Measurements from ENCODE around the gene ARL8B. TPM values are rescaled to one million over a fixed set of nuclear protein-coding genes. Genes with fewer than 3 reads are reported as not detected.

The ARL8B gene
- polyA plus RNA-seq, 3 donors = 46.6 to 121 (median 101) TPM

DNA sequence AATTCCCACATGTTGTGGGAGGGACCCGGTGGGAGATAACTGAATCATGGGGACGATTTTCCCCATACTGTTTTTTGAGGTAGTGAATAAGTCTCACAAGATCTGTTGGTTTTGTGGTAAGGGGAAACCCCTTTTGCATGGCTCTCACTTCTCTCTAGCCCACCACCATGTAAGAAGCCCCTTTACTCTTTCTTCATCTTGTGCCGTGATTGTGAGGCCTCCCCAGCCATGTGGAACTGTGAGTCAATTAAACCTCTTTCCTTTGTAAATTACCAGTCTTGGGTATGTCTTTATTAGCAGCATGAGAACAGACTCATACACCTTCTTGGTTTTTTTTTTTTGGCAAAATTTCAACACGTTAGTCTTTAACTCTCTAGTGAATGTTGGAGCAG is 18.1 kb downstream of the ARL8B start:
- intact Hi-C loops (cut with micrococcal nuclease) = loop anchor here in 1 of 2 donors (5.0 kb wide), 1 partner anchor 47 kb away; the partner anchor contains the start of gene EDEM1
- peak overlapping the region in 1 of 3 experiments; percentile 22 for H3K4me3 ChIP-seq (replicated peaks in 1 of 3; ENCODE audit: low read depth in 2 of 3, low read length in 3 of 3)
- H3K4me2 ChIP-seq (replicated peaks; ENCODE audit: extremely low read depth, low read length, poor library complexity, severe bottlenecking) = peak overlapping the region; percentile 54
- H3K9ac ChIP-seq (ENCODE audit: insufficient read depth, low read length, poor library complexity, severe bottlenecking) = peak overlapping the region; percentile 48
- Mint-ChIP-seq H3K4me1 (peaks cover 78% of the 10 kb centered on the region), H3K36me3 (peaks cover 16 to 31% of the 10 kb centered on the region in 2 donors), H3K9me3 (no peaks in the 10 kb centered on the region), H3K4me3 (peak overlapping the region; percentile 54 to 80), H3K27ac (peak overlapping the region; percentile 96 to 98 (median 98)), H3K27me3 (ENCODE audit: low read depth in 3 of 3) (no peaks in the 10 kb centered on the region)
- DNase-seq = peak; percentile 80 to 97 (median 80)
- H3K27ac ChIP-seq (ENCODE audit: low read depth in 1 of 2, low read length in 2 of 2) = peak overlapping the region; percentile 87 to 94
- no peaks in the 10 kb centered on the region for H3K9me3 ChIP-seq (replicated peaks in 1 of 2; ENCODE audit: control insufficient read depth in 1 of 2, insufficient read depth in 1 of 2, low read length in 2 of 2)
- peaks cover 86 to 87% of the 10 kb centered on the region in 2 donors for H3K4me1 ChIP-seq (ENCODE audit: control insufficient read depth in 1 of 2, insufficient read depth in 2 of 2, low read length in 2 of 2)
- peaks cover 100% of the 10 kb centered on the region for H3K79me2 ChIP-seq (ENCODE audit: insufficient read depth, low read length)
- H3K36me3 ChIP-seq (replicated peaks in 1 of 2; ENCODE audit: control insufficient read depth in 1 of 2, insufficient read depth in 2 of 2, low read length in 2 of 2) = peaks cover 0 to 11% of the 10 kb centered on the region in 2 donors
- no peak overlapping the region for H2AFZ ChIP-seq (ENCODE audit: insufficient read depth, low read depth, low read length, poor library complexity, severe bottlenecking)
- no peak for TF ChIP-seq CTCF (IDR thresholded peaks at IDR 0.05)
- WGBS (ENCODE audit: insufficient coverage) = 0% methylated on average over 1 of the region's 4 CpGs
- H3K27me3 ChIP-seq (ENCODE audit: control insufficient read depth in 2 of 2, insufficient read depth in 2 of 2, low read length in 2 of 2) = no peaks in the 10 kb centered on the region
- peaks cover 96% of the 10 kb centered on the region for H4K20me1 ChIP-seq (ENCODE audit: insufficient read depth, low read length)

DNA sequence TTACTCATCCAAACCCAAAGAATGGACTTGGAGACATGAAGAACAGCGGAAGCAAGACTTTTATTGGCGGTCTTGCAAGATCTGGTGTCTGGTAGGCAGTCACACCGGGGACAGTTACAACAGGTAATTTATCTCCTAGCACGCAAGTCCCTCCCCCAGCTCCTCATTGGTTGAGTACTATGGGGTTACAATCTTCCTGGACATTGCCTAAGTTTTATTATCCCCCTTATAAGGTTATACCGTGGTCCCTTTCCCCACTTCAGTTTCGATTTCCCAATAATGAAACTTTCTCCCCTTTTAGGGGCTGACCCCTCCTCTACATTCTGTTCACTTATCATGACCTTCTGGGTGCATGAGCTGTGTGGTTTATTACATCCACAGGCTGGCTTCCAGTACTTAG is 18.7 kb downstream of the ARL8B start:
- Mint-ChIP-seq H3K9me3 (no peaks in the 10 kb centered on the region), H3K27ac (peak overlapping the region; percentile 96 to 98 (median 98)), H3K4me1 (peaks cover 84% of the 10 kb centered on the region)

More for the DNA sequence above, 18.7 kb downstream of the ARL8B start:
- peaks cover 89 to 93% of the 10 kb centered on the region in 2 donors for H3K4me1 ChIP-seq (ENCODE audit: control insufficient read depth in 1 of 2, insufficient read depth in 2 of 2, low read length in 2 of 2)
- intact Hi-C loops (cut with micrococcal nuclease) = loop anchor here in 1 of 2 donors (5.0 kb wide), 1 partner anchor 46 kb away; the partner anchor contains the start of gene EDEM1
- peaks cover 100% of the 10 kb centered on the region for H4K20me1 ChIP-seq (ENCODE audit: insufficient read depth, low read length)
- no peak for TF ChIP-seq CTCF (IDR thresholded peaks at IDR 0.05)
- H3K9me3 ChIP-seq (replicated peaks in 1 of 2; ENCODE audit: control insufficient read depth in 1 of 2, insufficient read depth in 1 of 2, low read length in 2 of 2) = no peaks in the 10 kb centered on the region
- peak overlapping the region; percentile 48 for H3K9ac ChIP-seq (ENCODE audit: insufficient read depth, low read length, poor library complexity, severe bottlenecking)
- WGBS (ENCODE audit: insufficient coverage) = no CpG with 5 or more reads among the region's 6 CpGs
- H3K27ac ChIP-seq (ENCODE audit: low read depth in 1 of 2, low read length in 2 of 2) = peak overlapping the region; percentile 87 to 94
- peaks cover 0 to 11% of the 10 kb centered on the region in 2 donors for H3K36me3 ChIP-seq (replicated peaks in 1 of 2; ENCODE audit: control insufficient read depth in 1 of 2, insufficient read depth in 2 of 2, low read length in 2 of 2)
- Mint-ChIP-seq H3K4me3 (no peak overlapping the region), H3K27me3 (ENCODE audit: low read depth in 3 of 3) (no peaks in the 10 kb centered on the region), H3K36me3 (peaks cover 16 to 36% of the 10 kb centered on the region in 2 donors)
- DNase-seq = peak in 1 of 3 donors; percentile 41
- H2AFZ ChIP-seq (ENCODE audit: insufficient read depth, low read depth, low read length, poor library complexity, severe bottlenecking) = no peak overlapping the region
- no peaks in the 10 kb centered on the region for H3K27me3 ChIP-seq (ENCODE audit: control insufficient read depth in 2 of 2, insufficient read depth in 2 of 2, low read length in 2 of 2)
- H3K79me2 ChIP-seq (ENCODE audit: insufficient read depth, low read length) = peaks cover 100% of the 10 kb centered on the region
- H3K4me3 ChIP-seq (replicated peaks in 1 of 3; ENCODE audit: low read depth in 2 of 3, low read length in 3 of 3) = peak overlapping the region in 1 of 3 experiments; percentile 22
- H3K4me2 ChIP-seq (replicated peaks; ENCODE audit: extremely low read depth, low read length, poor library complexity, severe bottlenecking) = no peak overlapping the region

All from CD14-positive monocyte (primary cell).